ENCODE data around the gene GGT6. TPM values are rescaled to one million over a fixed set of nuclear protein-coding genes. Genes with fewer than 3 reads are reported as not detected.

Gene GGT6
- total RNA-seq, 1 donor from 2014 or later: not detected

DNA sequence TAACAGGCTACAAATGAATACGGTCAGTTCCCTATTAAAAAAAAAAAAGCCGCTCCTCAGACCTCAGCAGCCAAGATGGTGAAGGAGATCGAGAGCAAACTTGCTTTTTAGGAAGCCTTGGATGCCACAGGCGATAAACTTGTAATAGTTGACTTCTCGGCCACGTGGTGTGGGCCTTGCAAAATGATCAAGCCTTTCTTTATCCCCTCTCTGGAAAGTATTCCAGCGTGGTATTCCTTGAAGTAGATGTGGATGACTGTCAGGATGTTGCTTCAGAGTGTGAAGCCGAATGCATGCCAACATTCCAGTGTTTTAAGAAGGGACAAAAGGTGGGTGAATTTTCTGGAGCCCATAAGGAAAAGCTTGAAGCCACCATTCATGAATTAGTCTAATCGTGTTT, 11.8 kb upstream of the GGT6 start:
- no peak overlapping the region for H3K9ac ChIP-seq (ENCODE audit: low read length)
- H3K9me3 ChIP-seq (ENCODE audit: insufficient read depth, low read depth, low read length): no peaks in the 10 kb centered on the region
- Mint-ChIP-seq H3K27ac (ENCODE audit: unreplicated experiment) (no peak overlapping the region), H3K4me3 (ENCODE audit: unreplicated experiment) (no peak overlapping the region), H3K27me3 (ENCODE audit: low read depth, unreplicated experiment) (peaks cover 25% of the 10 kb centered on the region), H3K4me1 (ENCODE audit: low read depth, unreplicated experiment) (peaks cover 6% of the 10 kb centered on the region), H3K36me3 (ENCODE audit: low read depth, unreplicated experiment) (no peaks in the 10 kb centered on the region), H3K9me3 (ENCODE audit: unreplicated experiment) (no peaks in the 10 kb centered on the region)
- H3K4me2 ChIP-seq (ENCODE audit: low read length): no peak overlapping the region
- H3K27ac ChIP-seq (ENCODE audit: low read depth, low read length): no peak overlapping the region
- no peak overlapping the region for H3K4me3 ChIP-seq (ENCODE audit: insufficient read depth, low read depth, low read length)
- no peaks in the 10 kb centered on the region for H3K79me2 ChIP-seq (ENCODE audit: insufficient read depth, low read length)
- TF ChIP-seq, protein P1, sequence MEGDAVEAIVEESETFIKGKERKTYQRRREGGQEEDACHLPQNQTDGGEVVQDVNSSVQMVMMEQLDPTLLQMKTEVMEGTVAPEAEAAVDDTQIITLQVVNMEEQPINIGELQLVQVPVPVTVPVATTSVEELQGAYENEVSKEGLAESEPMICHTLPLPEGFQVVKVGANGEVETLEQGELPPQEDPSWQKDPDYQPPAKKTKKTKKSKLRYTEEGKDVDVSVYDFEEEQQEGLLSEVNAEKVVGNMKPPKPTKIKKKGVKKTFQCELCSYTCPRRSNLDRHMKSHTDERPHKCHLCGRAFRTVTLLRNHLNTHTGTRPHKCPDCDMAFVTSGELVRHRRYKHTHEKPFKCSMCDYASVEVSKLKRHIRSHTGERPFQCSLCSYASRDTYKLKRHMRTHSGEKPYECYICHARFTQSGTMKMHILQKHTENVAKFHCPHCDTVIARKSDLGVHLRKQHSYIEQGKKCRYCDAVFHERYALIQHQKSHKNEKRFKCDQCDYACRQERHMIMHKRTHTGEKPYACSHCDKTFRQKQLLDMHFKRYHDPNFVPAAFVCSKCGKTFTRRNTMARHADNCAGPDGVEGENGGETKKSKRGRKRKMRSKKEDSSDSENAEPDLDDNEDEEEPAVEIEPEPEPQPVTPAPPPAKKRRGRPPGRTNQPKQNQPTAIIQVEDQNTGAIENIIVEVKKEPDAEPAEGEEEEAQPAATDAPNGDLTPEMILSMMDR (IDR thresholded peaks at IDR 0.05; ENCODE audit: insufficient read depth, low read depth, low read length): no peak
- no peak for TF ChIP-seq EZH2 (IDR thresholded peaks at IDR 0.05; ENCODE audit: insufficient read depth, low read length)
- no peaks in the 10 kb centered on the region for H4K20me1 ChIP-seq (ENCODE audit: insufficient read depth, low read length)
- no peaks in the 10 kb centered on the region for H3K4me1 ChIP-seq (ENCODE audit: insufficient read depth, low read length)
- no peak for DNase-seq (ENCODE audit: low read depth)
- H2AFZ ChIP-seq (ENCODE audit: low read depth, low read length): no peak overlapping the region
- peaks cover 11% of the 10 kb centered on the region for H3K27me3 ChIP-seq (ENCODE audit: insufficient read depth, low read length)
- FAIRE-seq: no peak
- H3K36me3 ChIP-seq (ENCODE audit: insufficient read depth, low read length): no peaks in the 10 kb centered on the region

DNA sequence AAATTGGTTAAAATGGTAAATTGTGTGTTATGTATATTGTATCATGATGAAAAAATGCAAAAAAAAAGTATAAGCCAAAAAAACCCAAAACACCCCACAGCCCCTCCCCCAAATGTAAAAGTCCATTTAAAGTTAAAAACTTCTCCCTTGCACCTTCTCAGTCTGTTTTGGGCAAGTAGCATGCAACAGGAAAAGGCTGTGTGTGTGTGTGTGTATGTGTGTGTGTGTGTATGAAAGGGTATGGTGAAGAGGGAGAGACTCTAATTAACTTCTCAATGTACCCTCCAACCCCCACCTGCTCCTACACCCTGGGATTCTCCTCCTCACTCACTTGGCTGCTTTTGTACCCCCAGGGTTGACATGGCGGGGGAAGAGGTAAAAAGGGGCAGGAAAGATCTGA, 9.2 kb upstream of the GGT6 start:
- Histone ChIP-seq H4K20me1 (ENCODE audit: insufficient read depth, low read length) (no peaks in the 10 kb centered on the region), H3K9me3 (ENCODE audit: insufficient read depth, low read depth, low read length) (no peaks in the 10 kb centered on the region), H3K27me3 (ENCODE audit: insufficient read depth, low read length) (peaks cover 11% of the 10 kb centered on the region), H3K27ac (ENCODE audit: low read depth, low read length) (no peak overlapping the region), H3K4me3 (ENCODE audit: insufficient read depth, low read depth, low read length) (no peak overlapping the region), H3K79me2 (ENCODE audit: insufficient read depth, low read length) (no peaks in the 10 kb centered on the region), H2AFZ (ENCODE audit: low read depth, low read length) (no peak overlapping the region), H3K4me2 (ENCODE audit: low read length) (no peak overlapping the region), H3K36me3 (ENCODE audit: insufficient read depth, low read length) (no peaks in the 10 kb centered on the region), H3K4me1 (ENCODE audit: insufficient read depth, low read length) (no peaks in the 10 kb centered on the region), H3K9ac (ENCODE audit: low read length) (no peak overlapping the region)
- Mint-ChIP-seq H3K4me3 (ENCODE audit: unreplicated experiment) (no peak overlapping the region), H3K36me3 (ENCODE audit: low read depth, unreplicated experiment) (no peaks in the 10 kb centered on the region), H3K27me3 (ENCODE audit: low read depth, unreplicated experiment) (peaks cover 29% of the 10 kb centered on the region), H3K4me1 (ENCODE audit: low read depth, unreplicated experiment) (peaks cover 1% of the 10 kb centered on the region), H3K9me3 (ENCODE audit: unreplicated experiment) (no peaks in the 10 kb centered on the region), H3K27ac (ENCODE audit: unreplicated experiment) (no peak overlapping the region)
- no peak for DNase-seq (ENCODE audit: low read depth)
- TF ChIP-seq EZH2 (IDR thresholded peaks at IDR 0.05; ENCODE audit: insufficient read depth, low read length): no peak
- TF ChIP-seq, protein P1 (IDR thresholded peaks at IDR 0.05; ENCODE audit: insufficient read depth, low read depth, low read length): no peak
- FAIRE-seq: no peak

DNA sequence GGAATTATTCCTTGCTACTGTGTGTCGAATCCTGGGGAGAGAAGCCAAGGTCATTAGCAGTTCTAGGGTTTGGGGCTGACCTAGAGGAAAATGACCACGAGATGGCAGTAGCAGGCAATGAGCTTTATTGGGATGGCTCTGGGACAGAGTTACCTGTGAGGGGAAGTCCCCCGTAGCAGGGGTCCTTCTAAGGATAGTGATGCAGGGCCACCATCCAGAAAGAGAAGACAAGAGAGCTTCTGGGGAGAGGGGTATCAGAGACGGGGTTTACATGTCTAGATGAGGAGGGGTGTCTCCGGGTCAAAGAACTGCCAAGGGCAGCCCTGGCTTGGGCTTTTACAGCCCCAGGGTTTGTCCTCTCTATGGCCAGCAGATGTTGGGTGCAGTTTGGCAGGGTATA, 6.4 kb upstream of the GGT6 start:
- no peaks in the 10 kb centered on the region for H3K9me3 Mint-ChIP-seq (ENCODE audit: unreplicated experiment)
- H3K36me3 Mint-ChIP-seq (ENCODE audit: low read depth, unreplicated experiment): no peaks in the 10 kb centered on the region
- Histone ChIP-seq H3K79me2 (ENCODE audit: insufficient read depth, low read length) (no peaks in the 10 kb centered on the region), H3K4me2 (ENCODE audit: low read length) (no peak overlapping the region), H3K9ac (ENCODE audit: low read length) (no peak overlapping the region), H2AFZ (ENCODE audit: low read depth, low read length) (no peak overlapping the region), H3K27me3 (ENCODE audit: insufficient read depth, low read length) (peaks cover 23% of the 10 kb centered on the region), H3K9me3 (ENCODE audit: insufficient read depth, low read depth, low read length) (no peaks in the 10 kb centered on the region), H3K27ac (ENCODE audit: low read depth, low read length) (no peak overlapping the region), H4K20me1 (ENCODE audit: insufficient read depth, low read length) (no peaks in the 10 kb centered on the region), H3K4me1 (ENCODE audit: insufficient read depth, low read length) (no peaks in the 10 kb centered on the region), H3K36me3 (ENCODE audit: insufficient read depth, low read length) (no peaks in the 10 kb centered on the region), H3K4me3 (ENCODE audit: insufficient read depth, low read depth, low read length) (no peak overlapping the region)
- peaks cover 1% of the 10 kb centered on the region for H3K4me1 Mint-ChIP-seq (ENCODE audit: low read depth, unreplicated experiment)
- no peak for TF ChIP-seq EZH2 (IDR thresholded peaks at IDR 0.05; ENCODE audit: insufficient read depth, low read length)
- TF ChIP-seq, protein P1 (IDR thresholded peaks at IDR 0.05; ENCODE audit: insufficient read depth, low read depth, low read length): peak; percentile 72
- H3K27me3 Mint-ChIP-seq (ENCODE audit: low read depth, unreplicated experiment): peaks cover 44% of the 10 kb centered on the region
- FAIRE-seq (no peak), DNase-seq (ENCODE audit: low read depth) (peak; percentile 16)
- H3K27ac Mint-ChIP-seq (ENCODE audit: unreplicated experiment): no peak overlapping the region
- no peak overlapping the region for H3K4me3 Mint-ChIP-seq (ENCODE audit: unreplicated experiment)

All from astrocyte (in vitro differentiated cells and primary cell).